HL-60/S4 (cell line): ENCODE measurements around the gene SLC25A1.

ENCODE experiments used
- in situ Hi-C: fragments of 300-500 bp; cut with MboI; formaldehyde crosslinking; loops from 2 replicates; pipeline ENCODE4 v1.14.3; 2022; ENCODE audit warnings: low sequenced_read_pairs

The SLC25A1 gene

GRCh38 chr22:19178657-19179496, at the start of gene SLC25A1:
Gene SLC25A1 (minus strand): TSS chr22:19178736. CDS start chr22:19178673, 63 bp downstream.
- in situ Hi-C loops, result no loop called here

- in situ Hi-C loops, result no loop called here
Measured at GRCh38 chr22:19228179-19228578, 49.6 kb upstream of the SLC25A1 start.

- in situ Hi-C loops, result no loop called here
Measured at GRCh38 chr22:19226428-19226827, 47.9 kb upstream of the SLC25A1 start.

GRCh38 chr22:19225560-19225959, 47.0 kb upstream of the SLC25A1 start:
- in situ Hi-C loops, result no loop called here

GRCh38 chr22:19224985-19225384, 46.4 kb upstream of the SLC25A1 start:
- in situ Hi-C loops, result no loop called here

- in situ Hi-C loops, result no loop called here
Measured at GRCh38 chr22:19224557-19224956, 46.0 kb upstream of the SLC25A1 start.

GRCh38 chr22:19223617-19224016, 45.1 kb upstream of the SLC25A1 start:
- in situ Hi-C loops, result no loop called here

GRCh38 chr22:19223110-19223509, 44.6 kb upstream of the SLC25A1 start:
- in situ Hi-C loops, result no loop called here

GRCh38 chr22:19222242-19223005, 43.9 kb upstream of the SLC25A1 start:
- in situ Hi-C loops, result no loop called here

GRCh38 chr22:19220867-19221266, 42.3 kb upstream of the SLC25A1 start:
- in situ Hi-C loops, result no loop called here

- in situ Hi-C loops, result no loop called here
Measured at GRCh38 chr22:19218541-19219233, 40.2 kb upstream of the SLC25A1 start.

GRCh38 chr22:19216579-19216978, 38.0 kb upstream of the SLC25A1 start:
- in situ Hi-C loops, result no loop called here

GRCh38 chr22:19215360-19215759, 36.8 kb upstream of the SLC25A1 start:
- in situ Hi-C loops, result no loop called here

- in situ Hi-C loops, result no loop called here
Measured at GRCh38 chr22:19214078-19214473, 35.5 kb upstream of the SLC25A1 start.

- in situ Hi-C loops, result no loop called here
Measured at GRCh38 chr22:19213442-19214077, 35.0 kb upstream of the SLC25A1 start.

GRCh38 chr22:19213001-19213400, 34.5 kb upstream of the SLC25A1 start:
- in situ Hi-C loops, result no loop called here

- in situ Hi-C loops, result no loop called here
Measured at GRCh38 chr22:19212302-19212870, 33.9 kb upstream of the SLC25A1 start.

GRCh38 chr22:19210188-19210587, 31.7 kb upstream of the SLC25A1 start:
- in situ Hi-C loops, result no loop called here

GRCh38 chr22:19208287-19208847, 29.8 kb upstream of the SLC25A1 start:
- in situ Hi-C loops, result no loop called here

- in situ Hi-C loops, result no loop called here
Measured at GRCh38 chr22:19207884-19208283, 29.3 kb upstream of the SLC25A1 start.
